Effector memory CD4-positive, alpha-beta T cell (primary cell): ENCODE measurements around the gene PAQR3.
"Not testable (repeated sequence)": the region's sequence is repeated elsewhere in the genome, so short reads cannot be mapped to it uniquely, and the experiment has no call there.

Experiments used
- DNase-seq, 3 donors: peaks; one replicate each; pipeline ENCODE4 v3.0.0-alpha.2; 2020
- H3K27ac ChIP-seq: 2 replicates; pipeline ENCODE4 v1.7.0; 2013; ENCODE audit warnings: mild to moderate bottlenecking, low read length, moderate library complexity; ENCODE audit not compliant: insufficient read depth, poor library complexity, severe bottlenecking
- H3K27me3 ChIP-seq: replicated peaks from 2 replicates; pipeline ENCODE4 v1.7.0; 2013; ENCODE audit warnings: mild to moderate bottlenecking, low read length; ENCODE audit not compliant: insufficient read depth, control insufficient read depth, poor library complexity, severe bottlenecking
- H3K36me3 ChIP-seq: 2 replicates; pipeline ENCODE4 v1.7.0; 2013; ENCODE audit warnings: mild to moderate bottlenecking, low read length, moderate library complexity; ENCODE audit not compliant: control insufficient read depth, insufficient read depth
- H3K4me1 ChIP-seq: 2 replicates; pipeline ENCODE4 v1.7.0; 2013; ENCODE audit warnings: low read length, mild to moderate bottlenecking; ENCODE audit not compliant: control insufficient read depth, insufficient read depth, poor library complexity, severe bottlenecking
- H3K4me3 ChIP-seq: 2 replicates; pipeline ENCODE4 v1.7.0; 2013; ENCODE audit warnings: low read length, low read depth, mild to moderate bottlenecking; ENCODE audit not compliant: insufficient read depth, poor library complexity, severe bottlenecking
- H3K9me3 ChIP-seq: 2 replicates; pipeline ENCODE4 v1.7.0; 2013; ENCODE audit warnings: mild to moderate bottlenecking, low read length, moderate library complexity; ENCODE audit not compliant: control insufficient read depth

PAQR3 gene

DNA sequence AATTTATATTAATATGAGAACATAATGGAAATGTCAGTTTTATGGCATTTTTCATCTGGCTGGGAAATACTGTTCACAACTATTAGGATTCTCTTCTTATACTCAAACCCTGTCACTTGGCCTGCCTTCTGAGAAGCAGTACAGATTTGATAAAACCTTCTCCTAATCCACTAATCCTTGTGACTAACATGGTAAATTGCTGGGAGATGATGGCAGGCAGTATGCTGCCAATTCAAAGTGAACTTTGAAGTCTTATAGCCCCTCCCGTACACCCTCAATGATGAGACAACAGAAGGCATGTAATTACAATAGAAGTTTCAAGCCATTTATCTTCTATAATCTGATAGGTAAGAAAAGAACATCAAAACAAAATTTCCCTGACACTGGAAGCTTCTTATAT lies 36.9 kb downstream of the PAQR3 start:
- Histone ChIP-seq H3K9me3 (no peaks in the 10 kb centered on the region), H3K27me3 (no peaks in the 10 kb centered on the region), H3K4me1 (no peaks in the 10 kb centered on the region), H3K27ac (no peak overlapping the region), H3K36me3 (no peaks in the 10 kb centered on the region), H3K4me3 (no peak overlapping the region)
- no peak for DNase-seq

DNA sequence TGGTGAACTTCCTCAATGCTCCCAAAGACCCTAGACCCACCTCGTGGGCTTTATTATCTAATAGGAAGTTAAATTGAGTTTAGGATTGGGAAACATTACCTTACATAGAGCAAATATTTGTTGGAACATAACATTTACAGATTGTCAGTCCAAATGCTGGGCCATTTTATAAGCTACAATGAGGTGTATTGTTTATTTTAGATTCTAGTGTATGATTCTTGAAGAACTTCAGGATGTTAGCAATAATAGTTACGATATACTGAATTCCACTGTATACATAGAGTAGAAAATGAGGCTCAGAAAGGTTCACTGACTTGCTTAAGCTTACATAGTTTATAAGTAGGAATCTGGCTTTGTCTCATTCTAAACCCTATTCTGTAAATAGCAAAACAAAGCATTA lies 37.4 kb downstream of the PAQR3 start:
- no peaks in the 10 kb centered on the region for H3K4me1 ChIP-seq
- H3K27me3 ChIP-seq: no peaks in the 10 kb centered on the region
- no peak overlapping the region for H3K4me3 ChIP-seq
- H3K9me3 ChIP-seq: no peaks in the 10 kb centered on the region
- no peak overlapping the region for H3K27ac ChIP-seq
- no peak for DNase-seq
- H3K36me3 ChIP-seq: no peaks in the 10 kb centered on the region

DNA sequence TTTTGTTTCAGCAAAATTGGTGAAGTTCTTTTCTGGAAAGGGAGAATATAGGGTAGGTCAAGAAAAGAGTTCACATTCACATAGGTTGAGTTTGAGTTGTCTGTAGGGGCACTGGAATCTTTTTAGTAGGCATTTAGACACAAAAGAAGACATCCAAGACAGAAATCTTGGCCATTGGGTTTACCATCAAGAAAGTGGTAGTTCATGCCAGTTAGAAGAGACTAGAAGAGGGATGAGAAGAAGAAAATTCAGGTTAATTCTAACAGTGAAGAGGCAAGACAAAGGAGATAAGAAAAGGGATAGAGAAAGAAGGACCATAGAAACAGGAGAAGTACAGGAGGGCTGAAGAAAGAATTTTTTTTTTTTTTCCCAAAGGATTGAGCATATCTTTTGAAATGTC lies 39.9 kb downstream of the PAQR3 start:
- Histone ChIP-seq H3K9me3 (no peaks in the 10 kb centered on the region), H3K4me1 (no peaks in the 10 kb centered on the region), H3K4me3 (no peak overlapping the region), H3K27ac (no peak overlapping the region), H3K36me3 (no peaks in the 10 kb centered on the region), H3K27me3 (no peaks in the 10 kb centered on the region)
- no peak for DNase-seq

DNA sequence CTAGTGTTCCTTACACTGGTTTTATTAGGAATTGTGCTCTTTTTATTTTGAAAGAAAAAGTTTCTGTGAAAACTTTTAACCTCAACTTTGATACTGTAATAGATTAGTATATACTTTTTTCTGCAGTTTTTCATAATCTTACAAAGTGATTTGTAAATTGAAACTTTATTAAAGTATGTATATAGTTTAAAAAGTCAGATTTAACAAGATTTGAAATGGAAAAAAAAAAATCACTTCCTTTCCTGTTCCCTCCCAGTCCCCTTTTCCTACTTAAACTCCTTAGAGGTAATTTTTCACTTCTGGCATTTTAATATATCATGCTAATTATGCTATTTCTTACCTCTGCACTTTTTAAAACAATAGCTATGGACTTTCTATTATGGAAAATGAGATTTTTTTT lies 49.3 kb downstream of the PAQR3 start:
- H3K27me3 ChIP-seq: no peaks in the 10 kb centered on the region
- H3K4me3 ChIP-seq: no peak overlapping the region
- H3K4me1 ChIP-seq: no peaks in the 10 kb centered on the region
- no peaks in the 10 kb centered on the region for H3K36me3 ChIP-seq
- H3K27ac ChIP-seq: no peak overlapping the region
- no peaks in the 10 kb centered on the region for H3K9me3 ChIP-seq
- DNase-seq: no peak

DNA sequence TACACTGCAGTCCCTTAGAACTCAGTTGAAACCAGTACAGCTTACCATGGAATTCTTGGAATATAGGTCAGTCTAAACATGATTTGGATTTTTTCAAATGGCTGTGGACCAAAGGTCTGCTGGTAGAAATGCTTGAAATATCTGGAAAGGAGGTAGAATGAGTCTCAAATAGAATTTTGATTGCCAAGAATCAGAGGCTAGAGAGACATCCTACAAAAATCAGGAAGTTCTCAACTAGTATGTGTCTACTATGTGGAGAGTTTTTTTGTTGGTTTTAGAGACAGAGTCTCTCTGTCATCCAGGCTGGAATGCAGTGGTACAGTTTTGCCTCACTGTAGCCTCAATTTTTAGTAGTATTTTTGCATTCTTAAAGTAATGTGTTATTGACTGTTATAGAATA lies 53.6 kb downstream of the PAQR3 start:
- Histone ChIP-seq H3K27ac (no peak overlapping the region), H3K4me3 (no peak overlapping the region), H3K27me3 (no peaks in the 10 kb centered on the region), H3K4me1 (no peaks in the 10 kb centered on the region), H3K36me3 (no peaks in the 10 kb centered on the region), H3K9me3 (no peaks in the 10 kb centered on the region)
- DNase-seq: no peak

DNA sequence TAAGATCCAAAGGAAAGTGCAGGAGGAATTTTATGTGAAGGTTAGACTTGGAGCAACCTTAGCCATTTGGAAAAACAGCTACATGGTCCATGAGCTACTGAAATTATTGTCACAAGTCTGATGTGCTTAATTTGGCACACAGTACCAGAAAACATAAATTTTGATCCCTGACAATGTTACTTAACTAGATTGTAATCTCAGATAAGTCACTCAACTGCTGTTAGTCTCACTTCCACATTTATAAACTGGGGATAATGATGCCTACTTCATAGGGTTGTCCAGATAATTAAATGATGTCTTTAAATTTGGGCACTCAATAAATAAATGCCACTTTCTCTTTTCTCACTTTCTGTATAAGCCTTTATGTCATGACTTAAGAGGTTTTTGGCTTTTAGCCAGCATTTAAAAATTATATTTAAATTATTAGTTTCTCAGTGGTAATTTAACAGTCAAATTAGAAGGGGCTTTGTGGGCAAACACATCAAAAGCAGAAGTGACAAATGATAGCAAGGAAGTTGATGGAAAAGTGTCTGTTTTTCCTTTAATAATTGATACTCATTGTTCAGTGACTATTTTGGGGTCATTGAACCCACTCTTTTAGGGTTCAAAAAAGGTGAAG lies 58.3 kb downstream of the PAQR3 start:
- H3K27ac ChIP-seq: no peak overlapping the region
- H3K36me3 ChIP-seq: no peaks in the 10 kb centered on the region
- H3K4me1 ChIP-seq: no peaks in the 10 kb centered on the region
- no peaks in the 10 kb centered on the region for H3K9me3 ChIP-seq
- DNase-seq: no peak
- no peak overlapping the region for H3K4me3 ChIP-seq
- no peaks in the 10 kb centered on the region for H3K27me3 ChIP-seq

DNA sequence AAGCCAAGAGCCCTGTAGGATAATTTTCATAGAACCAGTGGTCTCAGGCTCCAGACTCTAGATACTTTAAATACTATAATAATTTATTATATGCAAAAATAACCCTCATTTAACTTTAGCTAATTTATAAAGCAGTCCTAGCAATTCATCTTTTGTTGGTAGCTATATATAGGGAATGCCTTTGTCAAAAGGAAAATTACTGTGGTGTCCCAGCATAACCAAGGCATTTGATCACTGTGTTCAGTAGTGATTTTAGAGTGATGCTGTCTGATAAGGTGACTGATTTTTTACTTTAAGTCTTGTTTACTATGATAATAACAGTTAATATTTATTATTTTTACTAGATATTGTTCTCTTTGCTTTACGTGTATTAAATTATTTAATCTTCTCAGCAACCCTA lies 61.2 kb downstream of the PAQR3 start:
- Histone ChIP-seq H3K4me3 (no peak overlapping the region), H3K9me3 (no peaks in the 10 kb centered on the region), H3K27me3 (no peaks in the 10 kb centered on the region), H3K4me1 (no peaks in the 10 kb centered on the region), H3K27ac (no peak overlapping the region), H3K36me3 (no peaks in the 10 kb centered on the region)
- DNase-seq: no peak

DNA sequence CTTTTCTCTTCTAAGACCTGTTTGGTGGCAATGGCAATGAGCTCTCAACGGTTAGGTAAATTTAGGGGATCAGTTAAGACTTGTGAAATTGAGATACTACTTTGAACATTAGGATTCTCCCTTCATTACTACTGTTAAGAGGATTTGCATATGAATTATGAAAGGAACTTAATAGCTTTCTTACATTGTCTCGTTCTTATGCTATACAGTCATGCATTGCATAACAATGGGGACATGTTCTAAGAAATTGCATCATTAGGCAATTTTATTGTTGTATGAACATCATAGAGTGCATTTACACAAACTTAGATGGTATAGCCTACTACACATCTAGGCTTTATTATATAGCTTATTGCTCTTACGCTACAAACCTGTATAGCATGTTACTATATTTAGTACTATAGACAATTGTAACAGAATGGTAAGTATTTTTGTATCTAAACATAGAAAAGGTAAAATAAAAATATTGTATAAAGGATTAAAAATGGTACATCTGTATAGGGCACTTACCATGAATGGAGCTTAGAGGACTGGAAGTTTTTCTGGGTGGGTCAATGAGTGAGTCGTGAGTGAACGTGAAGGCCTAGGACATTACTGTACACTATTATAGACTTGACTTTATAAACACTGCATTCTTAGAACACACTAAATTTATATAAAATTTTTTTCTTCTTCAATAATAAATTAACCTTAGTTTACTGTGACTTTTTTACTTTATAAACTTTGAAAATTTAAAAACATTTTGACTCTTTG lies 62.5 kb downstream of the PAQR3 start:
- Histone ChIP-seq H3K27ac (no peak overlapping the region), H3K36me3 (peaks cover 4% of the 10 kb centered on the region), H3K9me3 (no peaks in the 10 kb centered on the region), H3K4me3 (no peak overlapping the region), H3K4me1 (no peaks in the 10 kb centered on the region), H3K27me3 (no peaks in the 10 kb centered on the region)
- DNase-seq: no peak

DNA sequence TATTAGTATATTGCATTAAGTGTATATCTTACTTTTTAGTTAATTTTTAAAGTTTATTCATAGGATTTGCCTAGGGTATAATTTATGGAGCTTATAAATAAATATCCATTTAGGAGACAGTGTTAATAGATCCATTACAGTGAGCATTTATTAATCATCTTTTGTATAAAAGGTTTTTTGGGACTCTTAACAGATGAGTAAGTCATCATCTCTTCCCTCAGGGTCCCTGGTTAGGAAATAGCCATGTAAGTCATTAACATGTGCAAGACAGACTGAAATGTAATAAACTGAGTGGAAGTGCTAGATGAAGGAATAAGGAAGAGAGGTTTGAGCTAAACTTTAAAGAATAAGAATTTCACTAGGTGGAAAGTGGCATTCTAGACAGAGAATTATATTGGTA lies 69.2 kb downstream of the PAQR3 start:
- Histone ChIP-seq H3K4me3 (no peak overlapping the region), H3K27me3 (no peaks in the 10 kb centered on the region), H3K9me3 (no peaks in the 10 kb centered on the region), H3K27ac (no peak overlapping the region), H3K36me3 (peaks cover 4% of the 10 kb centered on the region), H3K4me1 (no peaks in the 10 kb centered on the region)
- no peak for DNase-seq

DNA sequence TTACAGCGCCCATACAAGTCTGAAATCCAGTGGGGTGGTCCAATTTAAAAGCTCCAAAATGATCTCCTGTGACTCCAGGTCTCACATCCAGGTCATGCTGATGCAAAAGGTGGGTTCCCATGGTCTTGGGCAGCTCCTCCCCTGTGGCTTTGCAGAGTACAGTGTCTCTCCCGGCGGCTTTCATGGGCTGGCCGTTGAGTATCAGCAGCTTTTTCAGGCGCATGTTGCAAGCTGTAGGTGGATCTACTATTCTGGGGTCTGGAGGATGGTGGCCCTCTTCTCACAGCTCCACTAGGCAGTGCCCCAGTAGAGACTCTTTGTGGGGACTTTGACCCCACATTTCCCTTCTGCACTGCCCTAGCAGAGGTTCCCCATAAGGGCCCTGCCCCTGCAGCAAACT lies 70.5 kb downstream of the PAQR3 start:
- H3K36me3 ChIP-seq, H3K27me3 ChIP-seq, DNase-seq, H3K9me3 ChIP-seq, H3K4me3 ChIP-seq, H3K27ac ChIP-seq, H3K4me1 ChIP-seq: not testable (repeated sequence)
